ENCODE results near the gene CDH15.

Gene CDH15

GRCh38 chr16:89174877-89175276, 3.3 kb downstream of the CDH15 start:
- DNase-seq (ENCODE audit: low read depth): no peak
- TF ChIP-seq, protein P1, sequence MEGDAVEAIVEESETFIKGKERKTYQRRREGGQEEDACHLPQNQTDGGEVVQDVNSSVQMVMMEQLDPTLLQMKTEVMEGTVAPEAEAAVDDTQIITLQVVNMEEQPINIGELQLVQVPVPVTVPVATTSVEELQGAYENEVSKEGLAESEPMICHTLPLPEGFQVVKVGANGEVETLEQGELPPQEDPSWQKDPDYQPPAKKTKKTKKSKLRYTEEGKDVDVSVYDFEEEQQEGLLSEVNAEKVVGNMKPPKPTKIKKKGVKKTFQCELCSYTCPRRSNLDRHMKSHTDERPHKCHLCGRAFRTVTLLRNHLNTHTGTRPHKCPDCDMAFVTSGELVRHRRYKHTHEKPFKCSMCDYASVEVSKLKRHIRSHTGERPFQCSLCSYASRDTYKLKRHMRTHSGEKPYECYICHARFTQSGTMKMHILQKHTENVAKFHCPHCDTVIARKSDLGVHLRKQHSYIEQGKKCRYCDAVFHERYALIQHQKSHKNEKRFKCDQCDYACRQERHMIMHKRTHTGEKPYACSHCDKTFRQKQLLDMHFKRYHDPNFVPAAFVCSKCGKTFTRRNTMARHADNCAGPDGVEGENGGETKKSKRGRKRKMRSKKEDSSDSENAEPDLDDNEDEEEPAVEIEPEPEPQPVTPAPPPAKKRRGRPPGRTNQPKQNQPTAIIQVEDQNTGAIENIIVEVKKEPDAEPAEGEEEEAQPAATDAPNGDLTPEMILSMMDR (IDR thresholded peaks at IDR 0.05; ENCODE audit: low read depth, low read length, missing control alignments): no peak
- H3K4me3 ChIP-seq (ENCODE audit: low read depth, low read length): no peak overlapping the region

- TF ChIP-seq, protein P1 (IDR thresholded peaks at IDR 0.05; ENCODE audit: low read depth, low read length, missing control alignments): no peak
- no peak overlapping the region for H3K4me3 ChIP-seq (ENCODE audit: low read depth, low read length)
- DNase-seq (ENCODE audit: low read depth): no peak
Measured at GRCh38 chr16:89175280-89176146, 4.0 kb downstream of the CDH15 start.

DNA sequence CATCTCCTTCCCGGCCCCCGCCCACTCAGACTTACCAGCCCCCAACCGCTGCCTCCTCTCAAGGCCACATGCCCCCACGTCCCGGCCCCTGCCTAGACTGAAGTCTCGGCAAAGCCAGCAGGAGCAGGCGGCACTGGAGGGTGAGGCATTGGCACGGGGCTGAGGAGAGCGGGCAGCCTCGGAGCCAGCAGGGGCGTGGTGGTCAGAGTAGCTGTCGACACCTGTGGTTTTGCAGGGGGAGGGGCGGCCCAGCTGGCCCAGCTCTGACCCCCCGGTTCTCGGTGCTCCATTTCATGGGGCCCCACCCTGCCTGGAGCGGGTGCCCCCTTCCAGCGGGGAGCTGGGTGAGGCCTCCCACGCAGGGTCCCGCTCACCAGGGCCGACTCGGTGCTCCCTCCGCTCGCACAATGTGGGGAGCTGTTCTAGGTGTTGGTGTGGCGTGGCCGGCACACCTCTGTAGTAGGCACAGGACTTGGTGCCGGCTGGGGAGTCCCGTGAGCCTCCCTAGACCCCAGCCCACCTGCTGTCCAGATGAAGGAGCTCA, 4.7 kb downstream of the CDH15 start:
- no peak for DNase-seq (ENCODE audit: low read depth)
- H3K4me3 ChIP-seq (ENCODE audit: low read depth, low read length): no peak overlapping the region
- TF ChIP-seq, protein P1 (IDR thresholded peaks at IDR 0.05; ENCODE audit: low read depth, low read length, missing control alignments): no peak

DNA sequence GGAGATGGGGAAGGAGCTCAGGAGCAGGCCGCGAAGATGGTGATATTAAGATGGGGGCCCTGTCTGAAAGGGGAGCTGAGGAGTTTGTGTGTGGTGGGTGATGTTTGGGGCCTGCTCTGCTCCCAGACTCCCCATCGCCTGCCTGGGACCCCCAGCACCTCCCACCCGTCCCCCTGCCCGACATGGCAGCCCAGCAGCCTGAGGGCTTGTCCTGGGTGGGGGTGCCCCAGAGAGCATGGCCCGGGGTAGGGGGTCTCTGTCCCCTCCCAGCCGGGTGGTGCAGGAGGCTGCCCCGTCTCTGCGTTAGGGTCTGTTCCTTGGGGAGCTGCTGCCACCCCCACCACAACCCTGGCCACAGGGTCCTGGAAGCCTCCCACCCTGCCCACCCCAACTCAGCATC, 5.2 kb downstream of the CDH15 start:
- H3K4me3 ChIP-seq (ENCODE audit: low read depth, low read length): no peak overlapping the region
- no peak for DNase-seq (ENCODE audit: low read depth)
- TF ChIP-seq, protein P1 (IDR thresholded peaks at IDR 0.05; ENCODE audit: low read depth, low read length, missing control alignments): no peak

- H3K4me3 ChIP-seq (ENCODE audit: low read depth, low read length): no peak overlapping the region
- TF ChIP-seq, protein P1 (IDR thresholded peaks at IDR 0.05; ENCODE audit: low read depth, low read length, missing control alignments): no peak
- no peak for DNase-seq (ENCODE audit: low read depth)
Measured at GRCh38 chr16:89177501-89177900, 6.0 kb downstream of the CDH15 start.

GRCh38 chr16:89178453-89179147, 7.1 kb downstream of the CDH15 start:
- H3K4me3 ChIP-seq (ENCODE audit: low read depth, low read length): no peak overlapping the region
- DNase-seq (ENCODE audit: low read depth): no peak
- TF ChIP-seq, protein P1 (IDR thresholded peaks at IDR 0.05; ENCODE audit: low read depth, low read length, missing control alignments): no peak
